Activated T-helper 2 cell treated with anti-CD3 and anti-CD28 coated beads, Interferon-gamma antibody, Interleukin-2, Interleukin-4, amounts not matched to agents 10 μg/mL and 5 μg/mL and 100 μg/mL, durations not matched to agents 14 hours and 24 hours and 36 hours (primary cell): ENCODE measurements around the gene CPO. TPM values are rescaled to one million over a fixed set of nuclear protein-coding genes. Genes with fewer than 3 reads are reported as not detected.

Experiments
- DNase-seq: peaks from one replicate; pipeline ENCODE4 v3.0.0; 2021; ENCODE audit warnings: low spot score
- H3K27ac Mint-ChIP-seq: one replicate; pipeline ENCODE4 v1.8.0; 2021; ENCODE audit warnings: mixed read lengths
- H3K27me3 Mint-ChIP-seq: one replicate; pipeline ENCODE4 v1.8.0; 2021; ENCODE audit warnings: low read depth, mixed read lengths
- H3K36me3 Mint-ChIP-seq: one replicate; pipeline ENCODE4 v1.8.0; 2021; ENCODE audit warnings: low read depth, mixed read lengths
- H3K4me1 Mint-ChIP-seq: one replicate; pipeline ENCODE4 v1.8.0; 2021; ENCODE audit warnings: low read depth, mixed read lengths
- H3K4me3 Mint-ChIP-seq: one replicate; pipeline ENCODE4 v1.8.0; 2021; ENCODE audit warnings: low read depth, mild to moderate bottlenecking, moderate library complexity, mixed read lengths
- H3K9me3 Mint-ChIP-seq: one replicate; pipeline ENCODE4 v1.8.0; 2021; ENCODE audit warnings: mixed read lengths
- intact Hi-C: fragments of 100-400 bp; cut with micrococcal nuclease; formaldehyde crosslinking; loops from one replicate; pipeline ENCODE4 v1.15.1; 2023
- total RNA-seq: library from RNA; stranded (reverse); gene quantifications from 2 replicates; pipeline ENCODE4 v1.2.3, GENCODE V29; 2022

CPO gene
- total RNA-seq, 1 donor from 2014 or later = not detected

- H3K27me3 Mint-ChIP-seq = peaks cover 15% of the 10 kb centered on the region
- H3K36me3 Mint-ChIP-seq = no peaks in the 10 kb centered on the region
- no peak overlapping the region for H3K4me3 Mint-ChIP-seq
- DNase-seq = no peak
- peaks cover 15% of the 10 kb centered on the region for H3K4me1 Mint-ChIP-seq
- intact Hi-C loops = loop anchor here (5.0 to 10.0 kb wide), 3 partner anchors 242 to 355 kb away; no protein-coding TSS in a partner anchor
- no peak overlapping the region for H3K27ac Mint-ChIP-seq
- H3K9me3 Mint-ChIP-seq = peaks cover 5% of the 10 kb centered on the region
Observed at GRCh38 chr2:206979922-206980321, 40.6 kb downstream of the CPO start.

GRCh38 chr2:206980413-206980812 lies 41.1 kb downstream of the CPO start:
- Mint-ChIP-seq H3K9me3 (peaks cover 3% of the 10 kb centered on the region), H3K4me1 (peaks cover 15% of the 10 kb centered on the region)
- intact Hi-C loops = loop anchor here (5.0 to 10.0 kb wide), 3 partner anchors 242 to 354 kb away; no protein-coding TSS in a partner anchor

DNA sequence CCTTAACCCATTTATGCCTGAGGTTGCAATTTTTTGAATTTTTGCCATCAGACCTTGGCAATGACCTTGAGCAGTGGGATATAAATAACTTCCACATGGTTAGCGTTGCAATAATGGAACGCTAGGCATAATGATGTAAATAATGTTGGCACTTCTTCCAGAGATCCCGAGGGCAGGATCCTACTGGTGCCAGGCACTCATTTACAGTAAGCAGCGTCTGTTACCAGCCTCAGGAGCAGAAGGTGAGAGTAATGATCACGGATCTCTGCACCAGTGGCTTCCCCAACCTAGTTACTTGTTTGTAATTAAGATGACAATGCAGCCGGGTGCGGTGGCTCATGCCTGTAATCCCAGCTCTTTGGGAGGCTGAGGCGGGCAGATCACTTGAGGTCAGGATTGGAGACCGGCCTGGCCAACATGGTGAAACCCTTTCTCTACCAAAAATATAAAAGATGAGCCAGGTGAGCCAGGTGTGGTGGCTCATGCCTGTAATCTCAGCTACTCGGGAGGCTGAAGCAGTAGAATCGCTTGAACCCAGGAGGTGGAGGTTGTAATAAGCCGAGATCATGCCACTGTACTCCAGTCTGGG lies 41.9 kb downstream of the CPO start:
- H3K27me3 Mint-ChIP-seq = peaks cover 11% of the 10 kb centered on the region
- intact Hi-C loops = loop anchor here (1.0 to 10.0 kb wide), 4 partner anchors 241 to 494 kb away; no protein-coding TSS in a partner anchor
- H3K4me3 Mint-ChIP-seq = no peak overlapping the region
- no peak overlapping the region for H3K27ac Mint-ChIP-seq
- no peak for DNase-seq
- H3K4me1 Mint-ChIP-seq = peaks cover 15% of the 10 kb centered on the region
- H3K9me3 Mint-ChIP-seq = no peaks in the 10 kb centered on the region
- no peaks in the 10 kb centered on the region for H3K36me3 Mint-ChIP-seq

More at GRCh38 chr2:206980413-206980812, 41.1 kb downstream of the CPO start:
- Mint-ChIP-seq H3K36me3 (no peaks in the 10 kb centered on the region), H3K4me3 (no peak overlapping the region), H3K27me3 (peaks cover 12% of the 10 kb centered on the region), H3K27ac (no peak overlapping the region)
- no peak for DNase-seq

DNA sequence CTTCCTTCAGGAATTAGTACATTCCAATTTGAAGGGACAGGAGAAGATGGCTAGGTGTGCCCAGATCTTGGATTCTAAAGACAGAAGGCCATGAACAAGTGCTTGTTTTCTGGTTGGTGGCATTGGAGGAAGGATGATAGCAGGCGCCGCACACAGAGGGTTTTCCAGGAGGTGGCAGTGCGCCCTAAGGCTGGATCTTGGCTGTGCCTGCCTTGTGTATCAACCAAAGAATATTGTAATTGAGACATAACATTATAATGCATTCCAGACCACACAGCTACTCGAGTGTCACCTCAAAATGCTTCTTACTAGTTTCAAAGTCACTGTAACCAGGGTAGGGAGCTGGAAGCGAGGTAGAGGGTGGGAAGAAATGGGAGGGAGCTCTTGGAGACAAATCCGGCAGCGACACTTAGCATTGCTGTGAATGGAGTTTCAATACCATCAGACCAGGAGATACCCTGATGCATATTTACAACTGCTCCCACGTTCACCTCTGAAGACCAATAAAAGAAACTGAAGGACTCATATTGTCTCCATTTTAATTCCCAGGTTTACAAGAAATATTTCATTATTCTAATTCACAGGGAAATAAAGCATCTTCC lies 42.5 kb downstream of the CPO start:
- Mint-ChIP-seq H3K27me3 (peaks cover 11% of the 10 kb centered on the region), H3K4me3 (no peak overlapping the region), H3K27ac (no peak overlapping the region), H3K4me1 (peaks cover 20% of the 10 kb centered on the region), H3K9me3 (no peaks in the 10 kb centered on the region), H3K36me3 (no peaks in the 10 kb centered on the region)
- intact Hi-C loops = loop anchor here (1.0 to 10.0 kb wide), 4 partner anchors 240 to 493 kb away; no protein-coding TSS in a partner anchor
- DNase-seq = peak; percentile 28

GRCh38 chr2:206982360-206982955 lies 43.1 kb downstream of the CPO start:
- intact Hi-C loops = loop anchor here (5.0 to 10.0 kb wide), 3 partner anchors 240 to 352 kb away; no protein-coding TSS in a partner anchor
- no peak overlapping the region for H3K27ac Mint-ChIP-seq
- H3K27me3 Mint-ChIP-seq = peaks cover 7% of the 10 kb centered on the region
- peaks cover 24% of the 10 kb centered on the region for H3K4me1 Mint-ChIP-seq
- H3K36me3 Mint-ChIP-seq = no peaks in the 10 kb centered on the region
- no peak for DNase-seq
- no peak overlapping the region for H3K4me3 Mint-ChIP-seq
- H3K9me3 Mint-ChIP-seq = no peaks in the 10 kb centered on the region

DNA sequence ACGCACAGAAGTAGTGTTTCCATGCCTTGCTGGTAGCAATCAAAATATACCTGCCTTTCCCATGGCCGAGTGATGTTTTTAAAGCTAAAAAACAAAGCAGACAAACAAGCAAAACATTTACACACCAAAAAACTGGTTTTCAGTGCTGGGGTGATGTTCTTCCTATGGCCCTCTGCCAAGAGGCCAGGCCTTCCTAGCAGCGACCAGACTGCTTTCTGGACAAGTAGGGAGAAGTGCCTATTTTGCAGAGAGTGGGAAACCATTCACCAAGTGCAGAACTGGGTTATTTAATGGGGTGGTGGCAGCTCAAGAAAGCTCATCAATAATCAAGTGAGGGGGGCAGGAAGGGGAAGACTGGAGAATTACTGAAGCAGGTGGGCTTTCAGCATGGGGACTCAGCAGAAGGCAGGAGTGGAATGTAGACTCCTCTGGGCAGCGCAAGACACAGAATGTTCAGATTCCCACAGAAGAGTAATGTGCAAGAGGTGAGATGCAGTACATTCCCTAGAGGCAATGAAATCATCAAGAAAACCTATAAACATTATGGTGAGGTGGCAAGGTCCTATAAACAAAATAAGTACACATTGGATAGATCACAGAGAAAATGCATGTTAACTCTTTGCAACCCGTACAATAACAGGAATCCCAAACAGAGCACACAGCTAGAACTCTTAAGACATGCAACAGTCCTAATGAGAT lies 44.0 kb downstream of the CPO start:
- no peak for DNase-seq
- H3K4me3 Mint-ChIP-seq = no peak overlapping the region
- peaks cover 24% of the 10 kb centered on the region for H3K4me1 Mint-ChIP-seq
- H3K36me3 Mint-ChIP-seq = no peaks in the 10 kb centered on the region
- peaks cover 2% of the 10 kb centered on the region for H3K27me3 Mint-ChIP-seq
- no peak overlapping the region for H3K27ac Mint-ChIP-seq
- H3K9me3 Mint-ChIP-seq = no peaks in the 10 kb centered on the region
- intact Hi-C loops = loop anchor here (5.0 to 10.0 kb wide), 3 partner anchors 239 to 351 kb away; no protein-coding TSS in a partner anchor

- no peak overlapping the region for H3K27ac Mint-ChIP-seq
- H3K4me3 Mint-ChIP-seq = no peak overlapping the region
- peaks cover 26% of the 10 kb centered on the region for H3K4me1 Mint-ChIP-seq
- peaks cover 2% of the 10 kb centered on the region for H3K27me3 Mint-ChIP-seq
- intact Hi-C loops = loop anchor here (5.0 to 10.0 kb wide), 3 partner anchors 238 to 351 kb away; no protein-coding TSS in a partner anchor
- no peak for DNase-seq
- no peaks in the 10 kb centered on the region for H3K9me3 Mint-ChIP-seq
- H3K36me3 Mint-ChIP-seq = no peaks in the 10 kb centered on the region
Observed at GRCh38 chr2:206984206-206984605, 44.9 kb downstream of the CPO start.

DNA sequence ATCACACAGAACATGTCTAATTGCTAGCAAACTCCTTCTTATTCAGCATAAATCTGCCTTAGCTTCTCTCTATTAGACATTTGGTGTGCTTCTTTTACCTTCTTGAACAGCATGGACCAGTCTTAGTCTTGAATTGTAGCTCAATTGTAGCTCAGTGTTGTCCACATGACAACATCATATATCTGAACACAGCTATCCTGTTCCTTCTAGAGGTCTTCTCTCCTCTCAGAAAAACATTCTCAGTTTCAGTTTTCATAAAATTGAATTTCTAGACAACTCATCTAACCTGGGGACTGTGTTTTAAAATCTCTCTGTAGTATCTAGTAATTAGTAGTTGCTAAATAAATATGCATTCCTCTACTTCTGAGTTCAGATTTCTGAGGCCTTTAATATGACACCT lies 47.6 kb downstream of the CPO start:
- DNase-seq = no peak
- H3K4me1 Mint-ChIP-seq = peaks cover 26% of the 10 kb centered on the region
- no peaks in the 10 kb centered on the region for H3K27me3 Mint-ChIP-seq
- no peak overlapping the region for H3K27ac Mint-ChIP-seq
- no peak overlapping the region for H3K4me3 Mint-ChIP-seq
- intact Hi-C loops = loop anchor here (10.0 kb wide), 1 partner anchor 348 kb away; no protein-coding TSS in a partner anchor
- no peaks in the 10 kb centered on the region for H3K9me3 Mint-ChIP-seq
- no peaks in the 10 kb centered on the region for H3K36me3 Mint-ChIP-seq

DNA sequence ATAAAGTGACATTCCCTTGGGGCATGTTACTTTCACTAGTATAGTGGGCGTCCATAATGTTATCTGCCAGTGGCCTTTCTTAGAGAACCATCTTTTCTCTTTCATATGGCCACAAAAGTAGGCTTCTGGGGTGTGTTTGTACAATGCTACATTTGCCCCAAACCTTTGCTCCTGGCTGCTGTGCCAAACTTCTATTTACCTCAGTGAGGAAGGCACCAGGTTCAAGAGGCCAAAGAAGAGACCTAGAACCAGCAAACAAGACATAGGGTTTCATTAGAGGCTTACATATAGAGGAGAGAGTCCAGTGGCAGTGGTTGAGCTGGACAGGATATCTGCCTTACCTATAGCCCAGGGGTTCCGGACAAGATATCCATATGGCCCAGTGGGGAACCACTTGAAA lies 48.5 kb downstream of the CPO start:
- Mint-ChIP-seq H3K36me3 (no peaks in the 10 kb centered on the region), H3K27ac (no peak overlapping the region), H3K4me3 (no peak overlapping the region), H3K9me3 (no peaks in the 10 kb centered on the region), H3K4me1 (peaks cover 19% of the 10 kb centered on the region), H3K27me3 (no peaks in the 10 kb centered on the region)
- intact Hi-C loops = loop anchor here (10.0 kb wide), 1 partner anchor 347 kb away; no protein-coding TSS in a partner anchor
- DNase-seq = no peak

DNA sequence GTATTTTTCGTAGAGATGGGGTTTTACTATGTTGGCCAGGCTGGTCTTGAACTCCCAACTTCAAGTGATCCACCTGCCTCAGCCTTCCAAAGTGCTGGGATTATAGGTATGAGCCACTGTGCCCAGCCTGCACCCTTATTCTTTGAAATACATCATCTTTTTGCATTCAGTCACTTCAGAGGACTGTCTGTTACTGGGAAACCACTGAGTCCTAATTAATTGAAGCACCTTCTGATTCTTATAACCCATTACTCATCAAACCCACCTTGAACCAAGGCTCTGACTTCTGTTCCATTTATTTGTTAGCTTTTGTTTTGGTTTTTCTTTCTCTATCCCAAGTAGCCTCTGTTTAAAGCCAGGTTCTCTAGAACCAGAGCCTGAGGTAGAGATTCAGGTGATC lies 49.6 kb downstream of the CPO start:
- H3K36me3 Mint-ChIP-seq = no peaks in the 10 kb centered on the region
- DNase-seq = no peak
- peaks cover 23% of the 10 kb centered on the region for H3K4me1 Mint-ChIP-seq
- intact Hi-C loops = loop anchor here (10.0 kb wide), 1 partner anchor 346 kb away; no protein-coding TSS in a partner anchor
- no peak overlapping the region for H3K27ac Mint-ChIP-seq
- no peaks in the 10 kb centered on the region for H3K27me3 Mint-ChIP-seq
- H3K4me3 Mint-ChIP-seq = no peak overlapping the region
- H3K9me3 Mint-ChIP-seq = no peaks in the 10 kb centered on the region

- Mint-ChIP-seq H3K36me3 (no peaks in the 10 kb centered on the region), H3K4me3 (no peak overlapping the region), H3K4me1 (peaks cover 21% of the 10 kb centered on the region)
Observed at GRCh38 chr2:206989311-206989710, 50.0 kb downstream of the CPO start.

DNA sequence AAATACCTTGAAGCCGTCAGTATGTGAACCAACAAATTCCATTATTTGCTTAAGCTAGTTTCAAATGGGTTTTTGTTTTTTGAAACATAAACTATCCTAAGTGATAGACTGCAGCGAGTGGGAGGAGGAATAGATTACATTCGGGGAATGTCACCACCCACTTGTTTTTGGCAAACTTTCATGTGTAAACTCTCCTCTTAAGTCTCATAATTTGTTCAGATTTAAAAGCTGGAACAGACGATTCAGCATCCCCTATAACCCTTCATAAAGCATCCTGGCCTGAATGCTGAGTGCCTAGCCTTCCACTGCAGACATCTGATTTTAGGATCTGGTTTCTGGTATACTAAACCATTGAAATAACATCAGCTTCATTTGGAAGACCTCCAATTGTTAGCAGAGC lies 51.0 kb downstream of the CPO start:
- intact Hi-C loops = no loop called here
- Mint-ChIP-seq H3K27me3 (no peaks in the 10 kb centered on the region), H3K9me3 (no peaks in the 10 kb centered on the region), H3K36me3 (no peaks in the 10 kb centered on the region), H3K27ac (no peak overlapping the region), H3K4me3 (no peak overlapping the region), H3K4me1 (peaks cover 20% of the 10 kb centered on the region)
- DNase-seq = no peak

More at GRCh38 chr2:206989311-206989710, 50.0 kb downstream of the CPO start:
- intact Hi-C loops = loop anchor here (10.0 kb wide), 1 partner anchor 345 kb away; no protein-coding TSS in a partner anchor
- DNase-seq = no peak
- H3K27ac Mint-ChIP-seq = no peak overlapping the region
- no peaks in the 10 kb centered on the region for H3K9me3 Mint-ChIP-seq
- H3K27me3 Mint-ChIP-seq = no peaks in the 10 kb centered on the region
